H1 (cell line): ENCODE measurements around the gene MROH2A. TPM values are rescaled to one million over a fixed set of nuclear protein-coding genes. Genes with fewer than 3 reads are reported as not detected.

Experiments used
- CTCF ChIA-PET: fragments of 300-600 bp; sonication (Branson Sonifier 250); formaldehyde crosslinking; loops from one replicate; lab custom pipeline; 2021; ENCODE audit not compliant: partially characterized antibody; lab: Charles Lee
- POLR2A ChIA-PET: fragments of 300-600 bp; sonication (Branson Sonifier 250); formaldehyde crosslinking; loops from one replicate; lab custom pipeline; 2021; ENCODE audit warnings: inconsistent platforms; ENCODE audit not compliant: partially characterized antibody; lab: Charles Lee
- DNase-seq, 2 experiments: peaks; one replicate each; pipeline versions ENCODE4 v3.0.0 to v3.0.0-alpha.2; 2010 to 2022; ENCODE audit warnings: low spot score in 2 of 2, low read depth in 1 of 2, mixed read lengths in 1 of 2
- FAIRE-seq: peaks from 2 replicates; lab custom pipeline; 2011; peaks lifted over from hg19 to GRCh38; lab: Jason Lieb, UNC
- H2AFZ ChIP-seq: 2 replicates; pipeline ENCODE4 v1.8.1; 2012; ENCODE audit warnings: low read length, inconsistent platforms
- H2AK5ac ChIP-seq: 2 replicates; pipeline ENCODE4 v1.6.1; 2013; ENCODE audit warnings: low read depth, low read length
- H2BK120ac ChIP-seq: replicated peaks from 2 replicates; pipeline ENCODE3; 2013; ENCODE audit warnings: low read depth, low read length, inconsistent platforms
- H2BK12ac ChIP-seq: 2 replicates; pipeline ENCODE4 v1.6.1; 2013; ENCODE audit warnings: low read depth, low read length
- H2BK15ac ChIP-seq: 2 replicates; pipeline ENCODE4 v1.6.1; 2013; ENCODE audit warnings: low read length
- H2BK20ac ChIP-seq: 2 replicates; pipeline ENCODE4 v1.6.1; 2013; ENCODE audit warnings: low read length
- H2BK5ac ChIP-seq: 2 replicates; pipeline ENCODE4 v1.6.1; 2013; ENCODE audit warnings: low read depth, low read length
- H3K14ac ChIP-seq: 2 replicates; pipeline ENCODE4 v1.6.1; 2013; ENCODE audit warnings: inconsistent platforms; ENCODE audit not compliant: insufficient read length
- H3K18ac ChIP-seq: 2 replicates; pipeline ENCODE4 v1.6.1; 2013; ENCODE audit warnings: low read length; ENCODE audit errors: extremely low read depth
- H3K23ac ChIP-seq: 2 replicates; pipeline ENCODE4 v1.6.1; 2013; ENCODE audit warnings: inconsistent platforms; ENCODE audit not compliant: insufficient read length
- H3K23me2 ChIP-seq: 2 replicates; pipeline ENCODE4 v1.6.1; 2013; ENCODE audit warnings: low read depth, low read length
- H3K27ac ChIP-seq: 2 replicates; pipeline ENCODE4 v1.6.1; 2011; ENCODE audit warnings: low read depth, low read length, inconsistent platforms
- H3K27me3 ChIP-seq, 4 experiments: replicated peaks in 1 of 4; 1 replicate in 1 of 4; 2 replicates in 3 of 4; pipeline versions ENCODE4 v1.6.1 to v1.8.1; 2011 to 2013; ENCODE audit warnings: low read length in 3 of 4, mild to moderate bottlenecking in 3 of 4, inconsistent platforms in 2 of 4, mixed read lengths in 2 of 4, moderate library complexity in 1 of 4; ENCODE audit not compliant: control insufficient read depth in 3 of 4, insufficient read depth in 3 of 4; ENCODE audit errors: extremely low read depth in 1 of 4
- H3K36me3 ChIP-seq, 4 experiments: 2 replicates each; pipeline versions ENCODE4 v1.6.1 to v1.8.1; 2011 to 2013; ENCODE audit warnings: mild to moderate bottlenecking in 4 of 4, low read length in 3 of 4, moderate library complexity in 2 of 4, control low read depth in 1 of 4, inconsistent platforms in 1 of 4; ENCODE audit not compliant: insufficient read depth in 4 of 4, control insufficient read depth in 2 of 4
- H3K4ac ChIP-seq: replicated peaks from 2 replicates; pipeline ENCODE3; 2013; ENCODE audit warnings: low read length, low read depth, mixed read lengths, inconsistent platforms; ENCODE audit not compliant: insufficient read length
- H3K4me1 ChIP-seq, 4 experiments: replicated peaks in 1 of 4; 1 replicate in 1 of 4; 2 replicates in 3 of 4; pipeline versions ENCODE4 v1.6.1 to v1.8.1; 2011 to 2013; ENCODE audit warnings: low read length in 3 of 4, inconsistent platforms in 2 of 4, mixed read lengths in 1 of 4; ENCODE audit not compliant: insufficient read depth in 4 of 4, control insufficient read depth in 3 of 4
- H3K4me2 ChIP-seq, 2 experiments: 2 replicates each; pipeline versions ENCODE4 v1.6.1 to v1.8.1; 2011 to 2013; ENCODE audit warnings: low read depth in 2 of 2, low read length in 2 of 2, control low read depth in 1 of 2, inconsistent platforms in 1 of 2, mild to moderate bottlenecking in 1 of 2; ENCODE audit not compliant: insufficient read depth in 1 of 2
- H3K4me3 ChIP-seq, 4 experiments: fragments of 200-600, 300-600 bp in 1 of 4; sonication (generic), shearing (Covaris generic), sonication (Bioruptor Twin) in 1 of 4; 2 replicates each; pipeline versions ENCODE4 v1.5.1 to v1.8.1; 2011 to 2016; ENCODE audit warnings: low read length in 4 of 4, low read depth in 3 of 4, control low read depth in 2 of 4, inconsistent platforms in 2 of 4, mild to moderate bottlenecking in 2 of 4, mixed read lengths in 1 of 4, moderate library complexity in 1 of 4; ENCODE audit not compliant: insufficient read depth in 2 of 4; ENCODE audit errors: extremely low read depth in 1 of 4
- H3K56ac ChIP-seq: replicated peaks from 2 replicates; pipeline ENCODE3; 2013; ENCODE audit warnings: low read depth, mild to moderate bottlenecking, mixed read lengths, low read length, inconsistent platforms; ENCODE audit not compliant: insufficient read length
- H3K79me1 ChIP-seq: 2 replicates; pipeline ENCODE4 v1.6.1; 2013; ENCODE audit warnings: low read depth, low read length, control low read depth
- H3K79me2 ChIP-seq, 2 experiments: 2 replicates each; pipeline versions ENCODE4 v1.6.1 to v1.8.1; 2012 to 2013; ENCODE audit warnings: low read length in 2 of 2, mild to moderate bottlenecking in 2 of 2, inconsistent platforms in 1 of 2; ENCODE audit not compliant: insufficient read depth in 2 of 2, control insufficient read depth in 1 of 2
- H3K9ac ChIP-seq, 4 experiments: replicated peaks in 1 of 4; 1 replicate in 1 of 4; 2 replicates in 3 of 4; pipeline versions ENCODE4 v1.6.1 to v1.8.1; 2011 to 2013; ENCODE audit warnings: low read depth in 3 of 4, low read length in 3 of 4, control low read depth in 2 of 4, mild to moderate bottlenecking in 2 of 4, moderate library complexity in 2 of 4, inconsistent platforms in 1 of 4; ENCODE audit errors: extremely low read depth in 1 of 4
- H3K9me3 ChIP-seq, 2 experiments: 2 replicates each; pipeline versions ENCODE4 v1.6.1 to v1.8.1; 2012 to 2013; ENCODE audit warnings: mild to moderate bottlenecking in 2 of 2, moderate library complexity in 2 of 2, control low read depth in 1 of 2, inconsistent platforms in 1 of 2, low read depth in 1 of 2, low read length in 1 of 2, mixed read lengths in 1 of 2; ENCODE audit not compliant: insufficient read depth in 2 of 2
- H4K20me1 ChIP-seq, 2 experiments: replicated peaks in 1 of 2; 2 replicates each; pipeline versions ENCODE3 to v1.8.1; 2011 to 2013; ENCODE audit warnings: inconsistent platforms in 2 of 2, low read length in 2 of 2, mild to moderate bottlenecking in 1 of 2; ENCODE audit not compliant: insufficient read depth in 2 of 2, control insufficient read depth in 1 of 2
- H4K5ac ChIP-seq: 2 replicates; pipeline ENCODE4 v1.6.1; 2013; ENCODE audit warnings: low read length, low read depth, mixed read lengths, inconsistent platforms; ENCODE audit not compliant: insufficient read length
- H4K8ac ChIP-seq: 2 replicates; pipeline ENCODE4 v1.8.0; 2013; ENCODE audit warnings: mild to moderate bottlenecking, moderate library complexity, low read length, inconsistent platforms; ENCODE audit not compliant: insufficient read depth; ENCODE audit errors: extremely low read depth
- H4K91ac ChIP-seq: replicated peaks from 2 replicates; pipeline ENCODE3; 2013; ENCODE audit warnings: low read length, mixed read lengths, inconsistent platforms; ENCODE audit not compliant: insufficient read length
- HDAC6 ChIP-seq: IDR thresholded peaks from one replicate; pipeline ENCODE4 v1.7.1; 2012; ENCODE audit warnings: low read depth, mild to moderate bottlenecking, inconsistent platforms, low read length, moderate library complexity
- SIN3A ChIP-seq, 2 experiments: IDR thresholded peaks in 1 of 2; conservative IDR thresholded peaks in 1 of 2; 2 replicates each; pipeline ENCODE4 v1.6.1; 2011 to 2012; ENCODE audit warnings: low read length in 2 of 2, improper control_type of control experiment in 1 of 2, low read depth in 1 of 2, mild to moderate bottlenecking in 1 of 2
- YY1 ChIP-seq: IDR thresholded peaks from 2 replicates; pipeline ENCODE4 v1.6.1; 2011; ENCODE audit warnings: low read depth, mild to moderate bottlenecking, low read length
- WGBS, 2 experiments: shearing (Covaris generic) in 1 of 2; methylation state at CpG; one replicate each; pipeline versions ENCODE4 v1.1.6 to v1.1.7; 2013 to 2015; ENCODE audit warnings: low lambda C conversion rate in 2 of 2, mixed read lengths in 2 of 2, inconsistent platforms in 1 of 2, low coverage in 1 of 2, missing lambda C conversion rate in 1 of 2; ENCODE audit not compliant: insufficient replicate concordance in 2 of 2, insufficient coverage in 1 of 2, insufficient read length in 1 of 2; ENCODE audit errors: extremely low coverage in 1 of 2, missing lambda C conversion rate in 1 of 2; 5-methylcytosine and 5-hydroxymethylcytosine counted together
- polyA plus RNA-seq, 7 experiments: library from polyadenylated mRNA; depleted of rRNA in 3 of 7; stranded (reverse) in 5 of 7; unstranded in 2 of 7; fragments of >200 nt in 5 of 7; fragments of 200-250 nt in 2 of 7; gene quantifications; 1 replicate in 5 of 7; 2 replicates in 1 of 7; 4 replicates in 1 of 7; pipeline versions ENCODE4 v1.2.1 to v1.2.3, GENCODE V29; 2011 to 2013; ENCODE audit warnings: missing spikeins in 2 of 7, mixed read lengths in 2 of 7
- total RNA-seq: library from RNA; stranded (reverse); fragmentation: NEBNext Ultra II Directional; extraction: Animal tissue kit (Norgen Biotek cat#: 25700); gene quantifications from 2 replicates; pipeline ENCODE4 v1.2.1, GENCODE V29; 2021

Gene MROH2A
- total and polyA plus RNA-seq, 2 of the 8 experiments (the other 6 are each of a cell fraction or from before 2014, with no cell fraction given): not detected

DNA sequence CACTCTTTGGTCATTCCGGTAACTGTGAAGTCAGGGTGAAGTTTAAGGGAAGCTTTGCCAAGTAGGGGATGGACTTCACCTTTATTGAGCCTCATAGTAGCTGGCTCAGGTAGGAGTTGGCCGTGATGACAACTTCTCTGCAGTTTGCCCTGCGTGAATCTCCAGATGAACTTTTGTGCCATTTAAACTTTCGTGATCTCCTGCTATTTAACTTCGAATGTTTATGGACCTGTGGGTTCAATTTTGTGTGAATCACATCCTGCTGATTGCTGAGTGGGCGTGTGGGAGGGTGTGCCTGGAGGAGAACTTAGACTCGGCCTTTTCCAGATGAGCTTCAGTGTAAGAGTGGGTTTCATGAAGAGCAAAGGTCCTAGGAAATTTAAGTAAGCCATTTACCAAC is 13.9 kb upstream of the MROH2A start:
- no peak overlapping the region for H2BK120ac ChIP-seq
- H3K9me3 ChIP-seq: 0 out of 4 replicates have a peak, but pooled peaks cover 0 to 1% of the 10 kb centered on the region in 2 experiments
- no peak overlapping the region for H2BK5ac ChIP-seq
- H2BK20ac ChIP-seq: no peak overlapping the region
- DNase-seq: no peak
- no peaks in the 10 kb centered on the region; a peak in 1 of 7 replicates for H3K4me1 ChIP-seq
- no peak overlapping the region for H4K5ac ChIP-seq
- no peaks in the 10 kb centered on the region for H3K23me2 ChIP-seq
- no peaks in the 10 kb centered on the region for H3K79me2 ChIP-seq
- 88% methylated on average over 7 of the region's 7 CpGs; no CpG with 5 or more reads in 1 of the 2 experiments for WGBS, 2 experiments
- no peak overlapping the region for H2AK5ac ChIP-seq
- FAIRE-seq: no peak
- H3K14ac ChIP-seq: no peak overlapping the region
- H3K4ac ChIP-seq: no peak overlapping the region
- H4K91ac ChIP-seq: no peak overlapping the region
- TF ChIP-seq YY1: no peak
- TF ChIP-seq SIN3A (conservative IDR thresholded peaks at IDR 0.05 in 1 of 2, IDR thresholded peaks at IDR 0.05 in 1 of 2; ENCODE audit: low read depth in 1 of 2, low read length in 2 of 2): no peak
- no peak for TF ChIP-seq HDAC6
- H3K4me3 ChIP-seq: no peak overlapping the region
- H3K27ac ChIP-seq: no peak overlapping the region
- H4K20me1 ChIP-seq: no peaks in the 10 kb centered on the region
- H2BK12ac ChIP-seq: no peak overlapping the region
- CTCF ChIA-PET: no interaction called here
- H3K36me3 ChIP-seq: no peaks in the 10 kb centered on the region
- no peak overlapping the region for H2AFZ ChIP-seq
- H3K79me1 ChIP-seq: no peaks in the 10 kb centered on the region
- H2BK15ac ChIP-seq: no peak overlapping the region
- H3K23ac ChIP-seq: no peak overlapping the region
- H4K8ac ChIP-seq: no peak overlapping the region
- H3K56ac ChIP-seq: no peak overlapping the region
- H3K4me2 ChIP-seq: no peak overlapping the region
- no peak overlapping the region for H3K9ac ChIP-seq
- POLR2A ChIA-PET: no interaction called here
- no peak overlapping the region for H3K18ac ChIP-seq
- no peaks in the 10 kb centered on the region for H3K27me3 ChIP-seq
